ENCODE data around the gene GPR171. TPM values are rescaled to one million over a fixed set of nuclear protein-coding genes. Genes with fewer than 3 reads are reported as not detected.

Gene GPR171
- total and polyA plus RNA-seq, 2 of the 13 experiments (the other 11 are each of a cell fraction or from before 2014, with no cell fraction given) = not detected

DNA sequence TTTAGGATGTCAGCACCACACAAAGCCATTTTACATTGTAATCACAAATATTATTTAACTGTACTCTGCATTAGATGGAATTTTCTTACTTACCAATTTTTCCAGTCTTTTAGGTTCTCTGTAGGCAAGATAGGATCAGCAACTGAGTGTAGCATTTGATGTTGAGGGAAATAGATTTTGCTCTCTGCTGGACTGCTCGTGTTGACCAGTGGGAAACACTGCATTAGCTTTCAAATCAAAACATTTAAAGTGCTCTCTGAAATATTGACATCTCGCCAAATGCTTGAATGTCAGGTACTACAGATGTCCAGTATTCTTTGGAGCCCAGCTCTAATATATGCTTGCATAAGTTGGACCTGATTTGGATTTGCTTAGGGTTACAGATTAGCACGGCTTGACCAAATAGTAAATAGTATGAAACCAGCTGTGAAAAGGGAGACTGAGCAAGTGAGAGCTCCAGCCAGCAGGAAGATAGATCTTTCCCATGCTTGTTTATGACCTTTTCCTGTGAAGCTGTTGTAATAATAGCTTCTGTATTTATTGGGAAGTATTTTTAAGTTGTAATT, 45.8 kb upstream of the GPR171 start (continued):
- TF ChIP-seq, protein P1, sequence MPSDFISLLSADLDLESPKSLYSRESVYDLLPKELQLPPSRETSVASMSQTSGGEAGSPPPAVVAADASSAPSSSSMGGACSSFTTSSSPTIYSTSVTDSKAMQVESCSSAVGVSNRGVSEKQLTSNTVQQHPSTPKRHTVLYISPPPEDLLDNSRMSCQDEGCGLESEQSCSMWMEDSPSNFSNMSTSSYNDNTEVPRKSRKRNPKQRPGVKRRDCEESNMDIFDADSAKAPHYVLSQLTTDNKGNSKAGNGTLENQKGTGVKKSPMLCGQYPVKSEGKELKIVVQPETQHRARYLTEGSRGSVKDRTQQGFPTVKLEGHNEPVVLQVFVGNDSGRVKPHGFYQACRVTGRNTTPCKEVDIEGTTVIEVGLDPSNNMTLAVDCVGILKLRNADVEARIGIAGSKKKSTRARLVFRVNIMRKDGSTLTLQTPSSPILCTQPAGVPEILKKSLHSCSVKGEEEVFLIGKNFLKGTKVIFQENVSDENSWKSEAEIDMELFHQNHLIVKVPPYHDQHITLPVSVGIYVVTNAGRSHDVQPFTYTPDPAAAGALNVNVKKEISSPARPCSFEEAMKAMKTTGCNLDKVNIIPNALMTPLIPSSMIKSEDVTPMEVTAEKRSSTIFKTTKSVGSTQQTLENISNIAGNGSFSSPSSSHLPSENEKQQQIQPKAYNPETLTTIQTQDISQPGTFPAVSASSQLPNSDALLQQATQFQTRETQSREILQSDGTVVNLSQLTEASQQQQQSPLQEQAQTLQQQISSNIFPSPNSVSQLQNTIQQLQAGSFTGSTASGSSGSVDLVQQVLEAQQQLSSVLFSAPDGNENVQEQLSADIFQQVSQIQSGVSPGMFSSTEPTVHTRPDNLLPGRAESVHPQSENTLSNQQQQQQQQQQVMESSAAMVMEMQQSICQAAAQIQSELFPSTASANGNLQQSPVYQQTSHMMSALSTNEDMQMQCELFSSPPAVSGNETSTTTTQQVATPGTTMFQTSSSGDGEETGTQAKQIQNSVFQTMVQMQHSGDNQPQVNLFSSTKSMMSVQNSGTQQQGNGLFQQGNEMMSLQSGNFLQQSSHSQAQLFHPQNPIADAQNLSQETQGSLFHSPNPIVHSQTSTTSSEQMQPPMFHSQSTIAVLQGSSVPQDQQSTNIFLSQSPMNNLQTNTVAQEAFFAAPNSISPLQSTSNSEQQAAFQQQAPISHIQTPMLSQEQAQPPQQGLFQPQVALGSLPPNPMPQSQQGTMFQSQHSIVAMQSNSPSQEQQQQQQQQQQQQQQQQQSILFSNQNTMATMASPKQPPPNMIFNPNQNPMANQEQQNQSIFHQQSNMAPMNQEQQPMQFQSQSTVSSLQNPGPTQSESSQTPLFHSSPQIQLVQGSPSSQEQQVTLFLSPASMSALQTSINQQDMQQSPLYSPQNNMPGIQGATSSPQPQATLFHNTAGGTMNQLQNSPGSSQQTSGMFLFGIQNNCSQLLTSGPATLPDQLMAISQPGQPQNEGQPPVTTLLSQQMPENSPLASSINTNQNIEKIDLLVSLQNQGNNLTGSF (CRISPR knock-in tag; IDR thresholded peaks at IDR 0.05) = no peak
- TF ChIP-seq, protein P2, sequence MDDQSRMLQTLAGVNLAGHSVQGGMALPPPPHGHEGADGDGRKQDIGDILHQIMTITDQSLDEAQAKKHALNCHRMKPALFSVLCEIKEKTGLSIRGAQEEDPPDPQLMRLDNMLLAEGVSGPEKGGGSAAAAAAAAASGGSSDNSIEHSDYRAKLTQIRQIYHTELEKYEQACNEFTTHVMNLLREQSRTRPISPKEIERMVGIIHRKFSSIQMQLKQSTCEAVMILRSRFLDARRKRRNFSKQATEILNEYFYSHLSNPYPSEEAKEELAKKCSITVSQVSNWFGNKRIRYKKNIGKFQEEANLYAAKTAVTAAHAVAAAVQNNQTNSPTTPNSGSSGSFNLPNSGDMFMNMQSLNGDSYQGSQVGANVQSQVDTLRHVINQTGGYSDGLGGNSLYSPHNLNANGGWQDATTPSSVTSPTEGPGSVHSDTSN (CRISPR knock-in tag; IDR thresholded peaks at IDR 0.05; ENCODE audit: borderline replicate concordance) = no peak
- TF ChIP-seq, protein P3, sequence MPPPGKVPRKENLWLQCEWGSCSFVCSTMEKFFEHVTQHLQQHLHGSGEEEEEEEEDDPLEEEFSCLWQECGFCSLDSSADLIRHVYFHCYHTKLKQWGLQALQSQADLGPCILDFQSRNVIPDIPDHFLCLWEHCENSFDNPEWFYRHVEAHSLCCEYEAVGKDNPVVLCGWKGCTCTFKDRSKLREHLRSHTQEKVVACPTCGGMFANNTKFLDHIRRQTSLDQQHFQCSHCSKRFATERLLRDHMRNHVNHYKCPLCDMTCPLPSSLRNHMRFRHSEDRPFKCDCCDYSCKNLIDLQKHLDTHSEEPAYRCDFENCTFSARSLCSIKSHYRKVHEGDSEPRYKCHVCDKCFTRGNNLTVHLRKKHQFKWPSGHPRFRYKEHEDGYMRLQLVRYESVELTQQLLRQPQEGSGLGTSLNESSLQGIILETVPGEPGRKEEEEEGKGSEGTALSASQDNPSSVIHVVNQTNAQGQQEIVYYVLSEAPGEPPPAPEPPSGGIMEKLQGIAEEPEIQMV (CRISPR knock-in tag; IDR thresholded peaks at IDR 0.05; ENCODE audit: low read depth) = no peak
- TF ChIP-seq RARA (CRISPR knock-in tag; IDR thresholded peaks at IDR 0.05) (no peak), PRPF4 (IDR thresholded peaks at IDR 0.05; ENCODE audit: low read depth, low read length, poor library complexity, severe bottlenecking) (no peak), ARID2 (CRISPR knock-in tag; IDR thresholded peaks at IDR 0.05; ENCODE audit: borderline replicate concordance) (no peak), ZNF766 (CRISPR knock-in tag; IDR thresholded peaks at IDR 0.05; ENCODE audit: borderline replicate concordance) (no peak)
- TF ChIP-seq, protein P4, sequence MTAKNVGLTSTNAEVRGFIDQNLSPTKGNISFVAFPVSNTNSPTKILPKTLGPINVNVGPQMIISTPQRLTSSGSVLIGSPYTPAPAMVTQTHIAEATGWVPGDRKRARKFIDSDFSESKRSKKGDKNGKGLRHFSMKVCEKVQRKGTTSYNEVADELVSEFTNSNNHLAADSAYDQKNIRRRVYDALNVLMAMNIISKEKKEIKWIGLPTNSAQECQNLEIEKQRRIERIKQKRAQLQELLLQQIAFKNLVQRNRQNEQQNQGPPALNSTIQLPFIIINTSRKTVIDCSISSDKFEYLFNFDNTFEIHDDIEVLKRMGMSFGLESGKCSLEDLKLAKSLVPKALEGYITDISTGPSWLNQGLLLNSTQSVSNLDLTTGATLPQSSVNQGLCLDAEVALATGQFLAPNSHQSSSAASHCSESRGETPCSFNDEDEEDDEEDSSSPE (CRISPR knock-in tag; IDR thresholded peaks at IDR 0.05) = no peak

All from HepG2 (cell line).